DOHH2 (cell line): Measurements from ENCODE around the gene PPP2R2D.

ENCODE experiments used
- CTCF ChIP-seq: fragments of 200-600 bp; sonication (generic); IDR thresholded peaks from one replicate; pipeline ENCODE4 v1.5.1; 2014; ENCODE audit warnings: antibody characterized with exemption, mild to moderate bottlenecking, low read depth, low read length; ENCODE audit not compliant: poor library complexity, severe bottlenecking
- EZH2phosphoT487 ChIP-seq: fragments of 200-600 bp; sonication (generic); IDR thresholded peaks from 2 replicates; pipeline ENCODE4 v1.6.1; 2017; ENCODE audit warnings: borderline replicate concordance, mild to moderate bottlenecking, antibody characterized with exemption, low read length, moderate library complexity, mixed read lengths

- TF ChIP-seq CTCF (no peak), EZH2phosphoT487 (no peak)
Measured at GRCh38 chr10:131994435-131994834, 93.6 kb downstream of the PPP2R2D start.
